Osteoblast (primary cell): ENCODE measurements around the gene MAB21L4. TPM values are rescaled to one million over a fixed set of nuclear protein-coding genes. Genes with fewer than 3 reads are reported as not detected.
A peak's percentile ranks its signal among the peaks of the same experiment; 100 is the strongest.

Source experiments
- DNase-seq: peaks from one replicate; pipeline ENCODE4 v3.0.0; 2011; ENCODE audit warnings: low spot score, mixed read lengths; ENCODE audit not compliant: insufficient read length; ENCODE audit errors: missing footprints
- H2AFZ ChIP-seq: 2 replicates; pipeline ENCODE4 v1.6.0; 2011; ENCODE audit warnings: mild to moderate bottlenecking, low read length
- H3K27ac ChIP-seq: 2 replicates; pipeline ENCODE4 v1.5.1; 2011; ENCODE audit warnings: mild to moderate bottlenecking, low read depth, low read length, moderate library complexity
- H3K27me3 ChIP-seq: 2 replicates; pipeline ENCODE4 v1.6.0; 2012; ENCODE audit warnings: mild to moderate bottlenecking, control low read depth, inconsistent platforms, low read length, moderate library complexity; ENCODE audit not compliant: insufficient read depth
- H3K36me3 ChIP-seq: 2 replicates; pipeline ENCODE4 v1.5.1; 2011; ENCODE audit warnings: mild to moderate bottlenecking, low read length, control low read depth, moderate library complexity; ENCODE audit not compliant: insufficient read depth
- H3K4me1 ChIP-seq: 2 replicates; pipeline ENCODE4 v1.5.1; 2011; ENCODE audit warnings: mild to moderate bottlenecking, low read length, control low read depth, moderate library complexity; ENCODE audit not compliant: insufficient read depth
- H3K4me2 ChIP-seq: 2 replicates; pipeline ENCODE4 v1.6.0; 2011; ENCODE audit warnings: mild to moderate bottlenecking, low read length; ENCODE audit not compliant: insufficient read depth
- H3K4me3 ChIP-seq: fragments of 200-600 bp; sonication (generic); 3 replicates; pipeline ENCODE4 v1.5.1; 2012; ENCODE audit warnings: mild to moderate bottlenecking, low read length, inconsistent platforms; ENCODE audit not compliant: insufficient read depth
- H3K79me2 ChIP-seq: 2 replicates; pipeline ENCODE4 v1.6.0; 2012; ENCODE audit warnings: mild to moderate bottlenecking, low read length, control low read depth, inconsistent platforms; ENCODE audit not compliant: insufficient read depth
- H3K9me3 ChIP-seq: 2 replicates; pipeline ENCODE4 v1.5.1; 2011; ENCODE audit warnings: low read depth, low read length, control low read depth
- H4K20me1 ChIP-seq: 2 replicates; pipeline ENCODE4 v1.6.0; 2012; ENCODE audit warnings: mild to moderate bottlenecking, low read length, control low read depth; ENCODE audit not compliant: insufficient read depth
- CTCF ChIP-seq: IDR thresholded peaks from 2 replicates; pipeline ENCODE4 v1.5.1; 2011; ENCODE audit warnings: mild to moderate bottlenecking, low read depth, low read length, moderate library complexity; ENCODE audit errors: extremely low read depth
- total RNA-seq: library from RNA; depleted of rRNA; stranded (reverse); fragments of >200 nt; gene quantifications from 2 replicates; pipeline ENCODE4 v1.2.3, GENCODE V29; 2012

MAB21L4 gene
- total RNA-seq, 1 donor = not detected

DNA sequence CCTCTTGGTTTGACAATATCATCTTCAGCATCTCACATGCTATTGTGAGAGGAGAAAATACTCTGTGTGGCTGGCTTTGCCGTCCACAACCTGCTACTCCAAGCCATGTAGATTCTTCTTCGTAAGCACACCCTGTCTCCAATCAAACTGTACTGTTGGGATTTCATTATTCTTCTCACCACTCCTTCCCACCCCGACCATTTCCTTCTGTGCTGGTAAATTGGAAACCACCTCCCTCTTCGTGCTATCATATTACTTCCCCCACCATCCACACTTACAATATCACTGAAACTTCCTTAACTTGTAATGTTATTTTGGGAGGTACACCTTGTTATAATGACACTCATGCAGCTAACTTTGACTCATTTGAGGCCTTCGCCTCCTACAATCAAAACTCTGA lies 30.6 kb downstream of the MAB21L4 start:
- Histone ChIP-seq H3K27ac (no peak overlapping the region), H3K79me2 (no peaks in the 10 kb centered on the region), H3K36me3 (no peaks in the 10 kb centered on the region), H2AFZ (no peak overlapping the region), H3K4me3 (no peak overlapping the region), H3K4me2 (no peak overlapping the region), H4K20me1 (no peaks in the 10 kb centered on the region), H3K27me3 (peaks cover 30% of the 10 kb centered on the region), H3K9me3 (no peaks in the 10 kb centered on the region), H3K4me1 (no peaks in the 10 kb centered on the region)
- DNase-seq = peak; percentile 34
- TF ChIP-seq CTCF = no peak

DNA sequence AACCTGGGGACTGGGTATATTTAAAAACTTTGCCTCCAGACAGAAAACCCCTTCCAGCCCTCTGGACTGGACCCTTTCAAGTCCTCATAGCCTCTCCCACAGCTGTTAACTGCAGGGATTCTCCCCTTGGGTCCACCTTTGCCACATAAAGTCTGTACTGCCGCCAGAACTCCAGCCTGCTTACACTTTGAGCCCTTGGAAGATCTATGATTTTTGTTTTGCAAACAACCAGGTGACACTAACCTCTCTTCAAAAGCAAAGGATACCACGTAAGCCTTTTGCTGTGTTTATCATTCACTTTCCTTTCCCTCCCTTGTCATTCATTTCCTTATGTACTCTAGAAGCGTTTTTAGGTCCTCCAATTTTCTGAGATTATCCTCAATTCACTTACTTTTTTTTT lies 31.5 kb downstream of the MAB21L4 start:
- no peak overlapping the region for H3K27ac ChIP-seq
- H3K4me3 ChIP-seq = no peak overlapping the region
- peaks cover 30% of the 10 kb centered on the region for H3K27me3 ChIP-seq
- H3K79me2 ChIP-seq = no peaks in the 10 kb centered on the region
- no peaks in the 10 kb centered on the region for H3K9me3 ChIP-seq
- DNase-seq = peak; percentile 6
- no peak overlapping the region for H3K4me2 ChIP-seq
- H3K4me1 ChIP-seq = no peaks in the 10 kb centered on the region
- no peaks in the 10 kb centered on the region for H4K20me1 ChIP-seq
- no peak for TF ChIP-seq CTCF
- H3K36me3 ChIP-seq = no peaks in the 10 kb centered on the region
- H2AFZ ChIP-seq = no peak overlapping the region

DNA sequence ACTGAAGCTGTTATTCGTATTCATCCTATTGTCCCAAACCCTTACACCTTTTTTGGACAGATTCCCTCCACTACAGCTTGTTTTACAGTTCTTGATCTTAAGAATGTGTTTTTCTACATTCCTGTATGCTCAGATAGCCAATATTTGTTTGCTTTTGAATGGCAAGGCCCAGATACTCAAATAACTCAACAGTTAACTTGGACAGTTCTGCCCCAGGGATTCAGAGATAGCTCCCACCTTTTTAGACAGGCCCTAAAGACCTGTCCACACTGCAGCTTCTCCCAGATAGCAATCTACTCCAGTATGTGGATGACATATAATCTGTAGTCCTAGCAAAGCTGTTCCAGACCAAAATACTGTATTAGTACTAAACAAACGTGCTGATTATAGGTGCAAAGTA lies 34.4 kb downstream of the MAB21L4 start:
- TF ChIP-seq CTCF = no peak
- no peaks in the 10 kb centered on the region for H3K79me2 ChIP-seq
- H3K36me3 ChIP-seq = no peaks in the 10 kb centered on the region
- H3K4me1 ChIP-seq = no peaks in the 10 kb centered on the region
- no peak overlapping the region for H3K4me3 ChIP-seq
- no peak overlapping the region for H2AFZ ChIP-seq
- peak; percentile 65 for DNase-seq
- H4K20me1 ChIP-seq = no peaks in the 10 kb centered on the region
- no peak overlapping the region for H3K27ac ChIP-seq
- no peaks in the 10 kb centered on the region for H3K9me3 ChIP-seq
- H3K4me2 ChIP-seq = no peak overlapping the region
- peaks cover 30% of the 10 kb centered on the region for H3K27me3 ChIP-seq

- Histone ChIP-seq H3K4me3 (no peak overlapping the region), H3K79me2 (no peaks in the 10 kb centered on the region), H3K4me1 (no peaks in the 10 kb centered on the region), H3K4me2 (no peak overlapping the region), H3K36me3 (no peaks in the 10 kb centered on the region), H3K27ac (no peak overlapping the region), H3K27me3 (peaks cover 18% of the 10 kb centered on the region), H2AFZ (no peak overlapping the region), H4K20me1 (no peaks in the 10 kb centered on the region), H3K9me3 (no peaks in the 10 kb centered on the region)
- TF ChIP-seq CTCF = no peak
- DNase-seq = no peak
Observed at GRCh38 chr2:240858871-240859270, 37.1 kb downstream of the MAB21L4 start.
